D341Med (cell line): Measurements from ENCODE around the gene MDM1.

Experiments
- DNase-seq: peaks from one replicate; pipeline ENCODE4 v3.0.0; 2012; ENCODE audit warnings: low spot score

The MDM1 gene, protein sequence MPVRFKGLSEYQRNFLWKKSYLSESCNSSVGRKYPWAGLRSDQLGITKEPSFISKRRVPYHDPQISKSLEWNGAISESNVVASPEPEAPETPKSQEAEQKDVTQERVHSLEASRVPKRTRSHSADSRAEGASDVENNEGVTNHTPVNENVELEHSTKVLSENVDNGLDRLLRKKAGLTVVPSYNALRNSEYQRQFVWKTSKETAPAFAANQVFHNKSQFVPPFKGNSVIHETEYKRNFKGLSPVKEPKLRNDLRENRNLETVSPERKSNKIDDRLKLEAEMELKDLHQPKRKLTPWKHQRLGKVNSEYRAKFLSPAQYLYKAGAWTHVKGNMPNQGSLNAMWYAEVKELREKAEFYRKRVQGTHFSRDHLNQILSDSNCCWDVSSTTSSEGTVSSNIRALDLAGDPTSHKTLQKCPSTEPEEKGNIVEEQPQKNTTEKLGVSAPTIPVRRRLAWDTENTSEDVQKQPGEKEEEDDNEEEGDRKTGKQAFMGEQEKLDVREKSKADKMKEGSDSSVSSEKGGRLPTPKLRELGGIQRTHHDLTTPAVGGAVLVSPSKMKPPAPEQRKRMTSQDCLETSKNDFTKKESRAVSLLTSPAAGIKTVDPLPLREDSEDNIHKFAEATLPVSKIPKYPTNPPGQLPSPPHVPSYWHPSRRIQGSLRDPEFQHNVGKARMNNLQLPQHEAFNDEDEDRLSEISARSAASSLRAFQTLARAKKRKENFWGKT

DNA sequence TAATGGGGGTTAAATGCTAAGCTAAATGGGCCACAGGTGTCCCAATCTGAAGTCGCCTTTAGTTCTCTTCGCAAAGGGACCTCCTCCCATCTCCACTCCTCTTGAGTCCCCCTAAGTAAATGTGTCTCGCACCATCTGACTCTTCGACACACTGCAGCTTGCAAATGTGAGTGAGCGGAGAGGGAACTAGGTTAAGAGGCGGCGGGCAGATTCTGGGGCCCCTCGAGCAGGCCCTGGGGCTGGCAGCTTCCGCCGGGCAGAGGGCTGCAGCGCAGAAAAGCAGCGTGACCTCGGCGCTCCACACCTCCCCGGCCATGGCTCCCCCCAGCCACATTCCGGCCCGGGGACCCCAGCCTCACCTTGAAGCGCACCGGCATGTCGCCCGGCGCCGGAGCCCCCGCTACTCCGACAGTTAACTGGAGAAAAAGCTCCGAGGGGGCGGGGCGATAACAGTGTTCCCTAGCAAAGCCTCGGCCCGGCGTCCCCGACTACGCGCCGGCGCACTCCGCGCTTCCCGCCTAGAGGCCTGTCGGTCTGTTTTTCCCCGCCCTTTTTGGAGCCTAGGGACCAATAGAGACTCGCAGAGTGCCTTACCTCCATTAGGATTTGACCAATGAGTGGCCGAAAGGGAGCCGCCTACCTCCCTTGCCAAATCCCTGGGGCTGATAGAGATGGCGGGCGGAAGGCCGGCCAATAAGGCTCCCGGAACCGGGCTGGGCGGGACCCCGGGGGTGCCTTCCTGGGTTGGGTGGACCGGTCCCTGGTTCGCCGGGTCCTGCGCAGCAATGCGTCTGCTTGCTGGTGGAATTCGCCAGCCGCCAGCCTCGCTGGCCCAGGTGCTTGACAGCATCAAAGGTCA is at the start of gene MDM1:
MDM1 (minus strand) TSS at position 494 of the 859 bp plus-strand sequence; CDS start at position 377, 117 bp downstream.
- peak; percentile 97 for DNase-seq

DNA sequence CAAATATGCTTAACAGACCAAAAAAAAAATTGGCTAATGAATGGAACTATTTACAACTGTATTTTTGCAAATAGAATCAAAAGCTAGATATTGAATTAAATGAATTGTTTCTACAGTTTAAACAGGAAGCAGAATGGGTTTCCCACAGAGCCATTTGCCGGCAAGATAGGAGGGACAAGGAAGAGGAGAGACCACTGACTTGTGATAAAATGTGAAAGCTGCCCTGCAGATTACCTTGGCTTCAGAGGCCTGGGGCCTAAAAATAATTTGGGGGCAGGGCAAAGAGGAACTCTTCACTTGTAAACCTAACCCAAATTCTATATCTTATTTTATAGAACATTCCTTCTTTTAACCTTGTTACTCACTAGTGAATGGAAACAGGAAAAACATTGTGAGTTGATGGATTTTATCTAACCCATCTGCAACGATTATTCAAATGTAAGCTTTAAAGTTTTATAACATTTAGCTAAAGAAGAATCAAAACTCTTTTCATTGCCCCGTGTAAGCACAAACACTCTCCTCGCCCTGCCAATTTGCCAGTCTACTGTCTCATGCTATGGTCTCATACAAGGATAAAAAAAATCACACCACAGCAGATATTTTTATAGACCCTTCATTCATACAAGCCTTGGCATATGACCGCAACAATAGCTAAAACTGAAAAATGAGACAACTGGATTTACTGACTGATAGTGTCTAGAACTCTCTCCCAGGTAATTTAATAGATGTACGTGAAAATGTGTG is 49.5 kb upstream of the MDM1 start:
- DNase-seq: no peak

DNA sequence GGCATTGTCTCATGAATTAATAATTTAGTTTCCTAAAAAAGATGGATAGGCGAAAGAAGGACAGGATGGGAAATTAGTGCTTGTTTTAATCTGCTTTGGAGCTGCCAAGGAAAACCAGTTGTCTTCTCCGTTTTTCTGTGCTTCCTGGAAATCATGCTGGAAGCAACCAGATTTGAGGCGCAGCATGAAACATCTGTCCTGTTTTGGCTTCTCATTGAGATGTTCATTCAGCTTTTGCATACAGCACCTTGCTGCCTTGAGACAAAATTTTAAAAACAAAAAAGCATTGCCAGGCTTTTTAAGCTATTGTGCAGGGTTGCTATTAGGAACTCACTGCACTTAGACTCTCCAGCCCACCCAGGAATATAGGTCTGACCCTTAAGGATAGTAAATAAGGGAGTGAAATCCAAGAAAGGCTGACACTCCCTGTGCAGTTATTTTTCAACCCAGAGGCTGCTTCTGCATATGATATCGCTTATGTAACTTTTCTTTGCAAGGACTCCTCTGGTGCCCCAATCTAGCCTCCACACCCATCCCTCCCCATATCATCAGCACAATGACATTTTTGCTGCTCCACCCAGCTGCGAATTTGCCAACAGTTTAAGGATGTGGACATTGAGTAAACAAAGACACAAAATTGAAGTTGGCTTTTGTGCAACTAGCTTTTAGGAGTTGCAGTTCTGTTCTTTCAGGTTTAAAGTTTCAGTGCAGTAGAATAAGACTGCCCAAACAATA is 46.9 kb upstream of the MDM1 start:
- no peak for DNase-seq

DNA sequence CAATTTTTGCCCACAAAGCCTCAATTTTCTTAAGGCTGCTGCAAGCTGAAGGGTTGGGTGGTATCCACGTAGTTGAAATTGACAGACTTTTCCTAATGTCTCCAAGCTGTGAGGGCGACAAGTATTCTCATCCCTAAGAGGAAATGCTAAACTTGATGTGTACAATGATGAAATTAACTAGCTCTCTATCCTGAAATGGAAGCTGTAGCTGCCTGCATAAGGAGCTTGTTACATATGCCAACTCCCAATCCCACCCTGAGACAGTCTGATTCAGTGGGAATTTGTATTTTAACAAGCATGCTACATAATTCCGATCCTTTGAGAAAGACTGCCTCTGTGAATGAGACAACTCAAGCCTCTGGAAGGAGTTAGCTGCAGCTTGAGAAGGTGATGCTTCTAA is 45.7 kb upstream of the MDM1 start:
- no peak for DNase-seq

DNA sequence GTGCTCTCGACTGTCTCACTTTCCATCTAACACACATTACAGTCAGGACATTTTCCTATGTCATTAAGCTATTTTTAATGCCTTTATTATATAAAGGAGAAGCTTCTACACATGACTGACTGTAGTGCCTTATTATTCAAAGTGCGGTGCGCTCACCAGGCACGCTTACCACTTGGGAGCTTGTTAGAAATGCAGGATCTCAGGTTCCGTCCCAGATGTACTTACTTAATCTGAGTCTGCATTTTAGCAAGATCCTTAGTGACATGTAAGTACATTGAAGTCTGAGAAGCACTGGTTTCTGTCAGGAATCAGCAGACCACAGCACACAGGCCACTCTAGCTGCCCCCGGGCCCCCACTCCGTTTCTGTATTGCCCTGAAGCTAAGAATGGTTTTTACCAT is 44.7 kb upstream of the MDM1 start:
- no peak for DNase-seq

DNA sequence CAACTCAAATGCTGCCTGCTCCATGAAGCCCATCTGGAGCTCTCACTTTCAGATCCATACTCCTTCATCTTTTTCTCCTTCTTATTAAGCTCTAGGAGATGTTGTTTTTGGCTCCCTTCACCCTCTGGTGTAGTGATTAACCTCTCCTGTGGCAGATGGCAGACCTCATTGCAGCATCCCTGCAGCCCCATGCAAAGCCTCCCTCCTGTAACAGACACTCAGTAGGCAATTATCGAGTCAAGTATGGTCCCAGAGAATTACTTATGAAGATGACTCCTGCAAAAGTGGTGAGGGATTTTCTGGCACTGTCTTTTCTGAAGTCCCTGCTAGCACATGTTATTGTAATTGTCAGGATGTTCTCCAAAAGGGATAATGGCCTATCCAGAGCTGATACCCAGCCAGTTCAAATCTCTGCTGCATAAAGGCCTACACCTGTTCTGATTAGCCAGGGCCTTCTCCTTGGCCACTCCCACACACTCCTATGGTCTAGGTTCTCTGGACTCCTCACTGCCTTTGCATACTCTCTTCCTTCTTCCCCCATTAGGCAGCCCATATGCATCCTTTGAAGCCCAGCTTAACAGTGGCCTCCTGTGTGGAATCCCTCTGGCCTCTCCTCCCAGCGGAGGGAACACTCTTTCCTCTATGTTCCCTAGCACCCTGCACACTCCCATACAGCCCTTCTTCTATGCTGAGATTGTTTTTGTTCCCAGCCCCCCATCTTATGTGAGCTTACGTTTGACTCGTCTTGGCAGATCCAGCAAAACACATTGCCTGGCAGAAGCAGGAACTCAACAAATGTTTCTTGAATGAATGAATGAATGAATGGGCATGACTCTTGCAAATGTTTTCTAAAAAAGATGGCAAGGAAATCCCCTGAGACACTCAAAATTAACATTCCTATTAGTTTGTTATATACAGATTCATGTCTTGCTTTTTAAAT is 43.9 kb upstream of the MDM1 start:
- DNase-seq: peak; percentile 40

DNA sequence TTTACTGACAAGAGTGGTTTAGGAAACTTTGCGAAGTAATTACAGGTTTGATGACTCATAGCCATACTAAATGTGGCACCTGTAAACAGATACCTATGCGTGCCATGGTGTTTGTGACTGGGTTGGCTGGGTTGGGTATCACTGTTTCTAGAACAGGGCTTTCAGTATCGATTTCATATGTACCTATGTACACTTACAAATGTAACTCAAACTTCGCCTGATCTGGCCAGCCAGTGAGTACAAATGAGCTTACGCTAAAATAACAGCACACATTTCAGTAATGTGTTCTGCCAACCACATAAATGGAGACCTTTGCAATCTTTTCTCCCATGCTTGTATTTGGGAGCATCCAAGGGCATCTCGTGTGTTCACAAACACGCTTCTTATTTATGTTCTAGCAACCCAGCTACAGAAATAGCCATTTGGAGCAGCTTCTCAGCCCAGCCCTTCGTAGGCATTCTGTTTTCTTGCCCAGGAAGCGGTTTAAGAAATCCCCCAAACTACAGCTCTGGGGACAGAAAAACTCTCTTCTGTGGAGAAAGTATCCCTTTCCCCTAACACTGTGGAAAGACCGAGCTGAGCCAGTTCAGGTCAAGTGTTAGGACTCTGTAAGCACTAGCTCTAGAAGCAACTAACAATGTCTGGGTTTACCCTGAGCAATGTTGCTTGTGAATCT is 42.3 kb upstream of the MDM1 start:
- no peak for DNase-seq

DNA sequence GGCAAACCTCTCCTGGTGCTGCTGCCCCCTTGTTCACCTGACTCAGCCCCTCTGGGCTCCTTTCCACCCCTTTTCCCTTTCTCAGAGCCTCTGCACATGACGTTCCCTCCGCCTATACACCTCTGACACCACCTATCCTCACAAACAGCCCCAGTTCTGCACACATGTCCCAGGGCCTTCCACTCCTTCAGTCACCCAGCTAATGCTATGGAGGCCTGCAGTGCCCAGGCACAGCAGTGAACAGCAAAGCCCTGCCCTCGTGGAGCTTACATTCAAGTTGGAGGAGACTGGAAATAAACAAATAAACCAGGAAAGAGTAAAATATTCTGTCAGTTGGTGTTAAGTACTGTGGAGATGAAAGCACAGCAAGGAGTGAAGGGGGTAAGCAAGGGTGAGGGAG is 38.5 kb upstream of the MDM1 start:
- DNase-seq: no peak

DNA sequence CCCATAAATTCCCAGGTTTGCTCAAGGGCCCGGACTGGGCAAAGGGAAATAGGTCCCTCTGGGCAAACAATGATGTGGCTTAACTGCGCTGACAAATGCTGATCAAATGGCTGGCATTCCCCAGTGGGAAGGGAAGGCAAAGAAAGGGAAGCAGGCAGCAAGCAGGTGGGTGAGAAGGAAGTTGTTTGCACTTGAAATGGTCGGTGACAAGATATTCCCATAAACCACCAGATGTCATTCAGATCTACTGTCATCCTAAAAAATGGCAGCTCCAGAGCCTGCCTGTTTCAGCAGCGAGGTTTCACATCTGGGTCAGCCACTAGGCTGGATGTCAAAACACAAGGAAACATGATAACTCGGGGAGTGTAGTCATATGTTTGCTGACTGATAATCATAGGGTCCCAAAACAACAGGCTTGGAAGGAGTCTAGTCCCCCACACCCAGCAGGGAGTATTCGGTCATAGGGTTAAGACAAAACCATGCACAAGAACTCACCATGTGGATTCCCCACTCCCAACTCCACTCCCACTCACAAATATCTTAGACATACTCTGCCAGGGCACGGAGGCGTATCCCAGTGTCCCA is 37.9 kb upstream of the MDM1 start:
- DNase-seq: no peak

DNA sequence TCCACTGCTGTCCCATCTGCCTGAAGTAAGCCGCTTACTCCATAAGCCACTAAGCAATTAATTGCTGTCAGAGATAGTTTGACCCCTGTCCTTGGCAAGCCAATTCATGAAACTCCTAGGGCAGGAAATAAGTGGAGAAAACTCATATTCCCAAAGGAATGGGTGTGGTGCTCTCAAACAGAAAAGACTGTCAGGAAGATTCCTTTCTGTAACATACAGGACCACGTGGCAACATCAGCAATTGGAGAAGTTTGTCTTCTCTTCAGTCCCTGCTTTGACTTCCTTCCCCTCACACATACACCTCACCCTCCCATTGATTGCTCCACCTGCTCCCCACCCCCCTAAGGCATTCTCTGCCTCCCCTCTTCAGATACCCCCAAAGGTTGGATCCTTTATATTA is 36.2 kb upstream of the MDM1 start:
- no peak for DNase-seq

DNA sequence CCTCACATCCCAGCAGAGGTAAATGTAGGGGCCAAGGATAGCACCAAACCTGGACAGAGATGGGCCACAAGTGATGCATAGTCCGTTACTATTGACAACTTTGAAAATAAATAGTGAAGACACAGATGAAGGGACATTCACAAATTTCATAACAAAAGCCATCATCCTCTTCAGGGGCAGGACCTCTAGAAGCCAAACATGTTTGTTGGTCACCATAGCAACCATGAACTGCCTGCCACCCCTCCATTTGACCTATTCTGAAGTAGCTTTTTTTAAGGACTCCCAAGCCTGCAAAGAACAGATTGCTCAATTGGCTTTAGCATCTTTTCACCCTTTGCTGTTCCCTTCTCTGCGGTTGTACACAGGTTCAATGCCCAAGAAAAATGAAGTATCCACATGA is 35.7 kb upstream of the MDM1 start:
- DNase-seq: no peak

DNA sequence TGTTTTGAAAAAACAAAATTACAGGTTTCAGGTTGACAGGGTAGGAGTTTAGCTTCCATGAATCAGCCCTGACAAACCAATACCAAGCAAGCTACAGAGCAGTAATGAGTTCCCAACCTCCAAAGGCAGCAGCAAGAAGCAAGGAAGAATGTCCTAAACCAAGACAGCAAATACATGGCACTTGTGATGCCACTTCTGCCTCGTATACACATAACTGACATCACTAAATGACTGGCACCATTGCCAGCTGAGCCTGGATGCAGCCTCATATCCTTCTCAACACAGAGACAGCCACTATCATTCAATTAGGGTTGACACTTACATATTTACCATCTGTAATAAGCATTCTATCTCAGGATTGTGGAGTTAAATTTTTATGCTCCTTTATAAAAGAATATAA is 35.0 kb upstream of the MDM1 start:
- DNase-seq: no peak

DNA sequence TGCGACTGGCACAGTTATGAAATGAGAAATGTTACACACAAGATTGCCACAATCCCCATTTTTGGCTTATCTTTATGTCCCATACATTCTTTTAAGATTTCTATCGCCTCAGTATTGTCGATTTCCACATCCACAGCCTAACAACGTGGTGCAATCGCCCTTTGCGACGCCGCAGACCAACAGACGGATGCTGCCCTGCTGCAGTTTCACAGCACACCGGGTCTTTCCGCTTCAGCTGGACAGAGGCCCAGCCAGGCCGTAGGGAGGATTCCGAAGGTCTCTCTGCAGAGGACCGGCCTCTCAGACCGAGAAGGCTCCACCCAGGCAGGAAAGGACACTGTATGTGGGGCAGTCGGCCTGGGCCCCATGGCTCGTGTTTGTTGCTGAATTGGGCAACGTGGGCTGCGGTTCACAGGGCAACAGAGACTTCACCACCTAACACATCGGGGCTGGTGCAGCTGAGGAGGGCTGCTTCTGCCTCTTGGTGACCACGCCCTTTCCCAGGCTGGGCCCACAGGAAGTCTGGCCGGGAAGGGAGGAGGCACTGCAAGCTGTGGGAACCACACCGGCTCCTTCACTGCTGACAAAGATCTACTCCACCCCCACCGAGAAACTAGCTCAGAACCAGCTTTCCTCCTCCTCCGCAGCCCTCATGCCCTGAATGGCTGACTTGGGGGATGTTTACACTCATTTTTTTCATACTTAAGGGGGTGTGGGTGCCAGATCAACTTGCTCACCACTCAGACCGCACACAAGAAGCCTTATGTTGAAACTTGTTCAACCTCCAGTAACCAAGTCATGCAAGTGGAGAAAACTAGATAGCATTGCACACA is 32.9 kb upstream of the MDM1 start:
- DNase-seq: peak; percentile 49

DNA sequence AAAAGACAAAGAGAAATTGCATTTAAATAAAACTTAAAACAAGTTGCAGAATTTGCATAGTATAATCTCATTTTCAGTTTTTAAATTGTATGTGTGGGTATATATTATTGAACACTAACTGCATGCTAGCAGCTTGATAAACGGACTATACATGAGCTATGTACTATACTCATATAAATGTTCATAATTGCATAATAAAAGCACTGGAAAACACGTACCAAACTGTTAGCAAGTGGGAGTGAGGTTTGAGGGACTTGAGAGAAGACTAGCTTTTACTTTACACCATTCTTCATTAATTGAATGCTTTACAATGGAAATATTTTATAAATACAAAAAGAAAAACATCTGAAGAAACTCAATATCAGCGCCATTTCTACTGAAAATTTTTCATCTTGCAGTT is 32.2 kb upstream of the MDM1 start:
- DNase-seq: no peak

DNA sequence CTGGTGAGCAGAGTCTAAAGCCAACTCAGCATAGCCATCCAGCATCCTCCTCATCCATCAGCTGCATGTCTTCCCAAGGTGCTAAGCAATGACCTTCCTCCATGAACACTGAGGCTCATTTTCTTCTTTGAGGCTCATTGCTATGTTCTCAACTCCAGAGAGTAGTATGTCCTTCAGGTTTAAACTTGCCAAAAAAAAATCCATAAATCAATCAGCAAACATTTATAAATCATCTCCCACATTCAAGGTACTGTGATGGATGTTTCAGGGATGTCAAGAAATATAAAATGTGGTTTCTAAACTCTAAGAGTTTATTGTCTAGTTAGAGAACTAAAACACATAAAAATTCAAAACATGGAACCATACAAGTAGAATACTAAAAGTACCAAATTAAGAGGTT is 29.8 kb upstream of the MDM1 start:
- no peak for DNase-seq

DNA sequence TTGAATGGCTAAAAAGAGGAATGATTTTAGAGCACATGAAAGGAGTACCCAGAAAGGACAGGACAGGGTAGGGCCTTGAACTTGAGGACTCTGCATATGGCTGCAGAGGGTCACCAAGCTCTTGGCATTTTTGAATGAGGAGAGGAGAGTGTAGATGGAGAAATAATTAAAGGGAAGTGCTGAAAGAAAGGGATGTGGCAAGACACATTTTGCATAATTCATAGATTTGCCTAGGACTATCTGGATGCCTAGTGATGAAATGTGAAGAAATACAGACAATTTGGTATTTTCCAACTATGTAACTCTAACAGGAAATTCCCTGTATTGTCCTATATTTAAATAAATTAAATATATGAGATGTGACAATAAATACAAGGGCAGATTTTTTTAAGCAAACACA is 27.5 kb upstream of the MDM1 start:
- no peak for DNase-seq

DNA sequence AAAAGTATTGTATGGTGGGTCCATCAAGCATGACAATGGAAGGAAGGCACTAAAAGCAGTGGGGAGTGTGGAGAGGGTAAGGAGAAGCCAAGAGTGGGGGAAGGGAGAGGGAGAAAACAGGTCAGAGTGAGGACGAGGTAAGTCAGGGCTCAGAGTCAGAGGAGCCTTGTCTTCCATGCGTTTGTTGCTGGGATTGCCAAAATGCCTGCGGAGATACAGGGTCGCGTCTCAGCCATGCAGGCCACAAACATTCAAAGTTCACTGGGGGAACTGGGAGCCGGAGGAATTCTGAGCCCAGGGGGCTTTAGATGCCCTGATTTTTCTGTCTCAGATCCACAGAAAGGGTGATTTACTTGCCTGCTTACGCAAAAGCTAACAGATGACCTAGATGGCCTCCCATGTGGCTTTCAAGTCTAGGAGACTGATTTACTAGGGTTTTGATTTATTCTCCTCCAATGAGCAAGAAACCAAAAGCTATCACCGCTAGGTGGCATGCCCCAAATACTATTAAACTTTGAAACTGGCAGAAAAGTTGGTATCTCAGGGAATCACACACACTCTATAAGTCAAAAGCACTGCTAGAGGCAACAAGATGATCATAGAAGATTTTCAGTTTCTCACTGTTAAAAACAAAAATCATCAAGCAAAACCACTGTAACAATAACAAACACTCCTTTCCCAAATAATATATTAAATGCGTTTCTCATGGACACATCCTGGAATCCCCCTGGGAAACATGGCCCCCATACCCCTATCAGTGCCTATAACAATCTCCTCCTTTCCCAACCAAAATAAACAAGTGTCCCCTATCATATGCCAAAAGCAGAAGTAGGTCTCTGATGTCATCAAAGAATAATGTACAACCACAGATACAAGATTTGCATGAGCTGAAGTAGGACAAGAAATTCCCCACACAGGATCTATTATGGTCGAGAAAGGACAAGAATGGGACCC is 26.6 kb upstream of the MDM1 start:
- DNase-seq: peak; percentile 41
